Peyer's patch (tissue), 4 donors: ENCODE measurements around the gene MFSD2B.

Experiments used
- CTCF ChIP-seq, 6 experiments: fragments of 450-650 bp in 4 of 6; fragments of 200-600 bp in 2 of 6; sonication (generic) in 1 of 6; IDR thresholded peaks; one replicate each; pipeline ENCODE4 v1.5.1; 2017 to 2019; ENCODE audit warnings: antibody characterized with exemption in 6 of 6, mild to moderate bottlenecking in 3 of 6, moderate library complexity in 1 of 6
- POLR2A ChIP-seq, 2 donors: fragments of 450-650 bp; IDR thresholded peaks; one replicate each; pipeline ENCODE4 v1.5.1; 2017; ENCODE audit warnings: antibody characterized with exemption in 2 of 2, mild to moderate bottlenecking in 2 of 2, moderate library complexity in 2 of 2

GRCh38 chr2:24051833-24052232 lies 41.9 kb downstream of the MFSD2B start:
- TF ChIP-seq CTCF (IDR thresholded peaks at IDR 0.05) (no peak), POLR2A (IDR thresholded peaks at IDR 0.05) (no peak)
